MM.1S (cell line): ENCODE data around the gene PDE6D.

ENCODE experiments used
- EZH2phosphoT487 ChIP-seq: fragments of 300-600 bp; sonication (generic); IDR thresholded peaks from 2 replicates; pipeline ENCODE4 v1.6.1; 2018; ENCODE audit warnings: antibody characterized with exemption, low read length
- TF ChIP-seq, protein P1 (sequence below): fragments of 300-600 bp; sonication (generic); IDR thresholded peaks from 2 replicates; pipeline ENCODE4 v1.5.1; 2016; ENCODE audit warnings: antibody characterized with exemption, low read length, mixed read lengths

DNA sequence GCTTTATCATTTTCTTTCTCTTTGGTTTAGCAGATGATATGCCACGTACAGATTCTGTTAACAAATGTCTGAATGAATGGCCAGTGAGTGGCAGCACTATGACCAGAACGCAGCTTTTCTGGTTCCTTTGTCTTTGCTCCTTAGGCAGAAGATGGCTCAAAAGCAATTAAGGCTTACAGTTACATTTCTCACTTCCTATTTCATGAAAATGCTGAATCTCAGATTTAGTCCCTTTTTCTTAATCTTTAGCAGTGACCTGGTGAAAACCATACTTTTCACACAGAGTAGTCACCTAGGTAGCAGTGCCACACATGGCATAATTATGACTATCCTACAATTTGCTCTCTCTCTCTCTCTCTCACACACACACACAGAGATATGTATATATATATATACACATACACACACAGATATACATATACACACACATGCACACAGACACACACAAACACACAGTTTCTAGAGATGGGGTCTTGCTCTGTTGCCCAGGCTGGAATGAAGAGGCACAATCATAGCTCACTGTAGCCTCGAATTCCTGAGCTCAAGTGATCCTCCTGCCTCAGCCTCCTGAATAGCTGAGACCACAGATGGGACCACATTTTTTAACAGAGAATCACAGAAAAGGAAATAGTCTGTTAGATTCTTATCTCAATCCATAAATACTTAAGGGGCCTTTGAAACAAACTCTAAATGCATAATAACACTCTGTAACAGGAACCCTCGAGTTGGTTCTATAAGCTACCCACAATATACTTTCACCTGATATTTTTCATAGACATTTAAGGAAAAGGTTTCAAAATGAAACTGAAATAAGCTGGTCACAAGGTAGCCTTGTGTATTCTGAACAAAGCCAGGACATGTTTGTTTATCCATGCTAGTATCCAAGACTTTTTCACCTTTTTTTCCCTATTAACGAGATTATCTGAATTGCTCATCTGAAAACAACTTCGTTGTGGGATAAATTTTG lies 11.6 kb downstream of the PDE6D start:
- TF ChIP-seq, protein P1, sequence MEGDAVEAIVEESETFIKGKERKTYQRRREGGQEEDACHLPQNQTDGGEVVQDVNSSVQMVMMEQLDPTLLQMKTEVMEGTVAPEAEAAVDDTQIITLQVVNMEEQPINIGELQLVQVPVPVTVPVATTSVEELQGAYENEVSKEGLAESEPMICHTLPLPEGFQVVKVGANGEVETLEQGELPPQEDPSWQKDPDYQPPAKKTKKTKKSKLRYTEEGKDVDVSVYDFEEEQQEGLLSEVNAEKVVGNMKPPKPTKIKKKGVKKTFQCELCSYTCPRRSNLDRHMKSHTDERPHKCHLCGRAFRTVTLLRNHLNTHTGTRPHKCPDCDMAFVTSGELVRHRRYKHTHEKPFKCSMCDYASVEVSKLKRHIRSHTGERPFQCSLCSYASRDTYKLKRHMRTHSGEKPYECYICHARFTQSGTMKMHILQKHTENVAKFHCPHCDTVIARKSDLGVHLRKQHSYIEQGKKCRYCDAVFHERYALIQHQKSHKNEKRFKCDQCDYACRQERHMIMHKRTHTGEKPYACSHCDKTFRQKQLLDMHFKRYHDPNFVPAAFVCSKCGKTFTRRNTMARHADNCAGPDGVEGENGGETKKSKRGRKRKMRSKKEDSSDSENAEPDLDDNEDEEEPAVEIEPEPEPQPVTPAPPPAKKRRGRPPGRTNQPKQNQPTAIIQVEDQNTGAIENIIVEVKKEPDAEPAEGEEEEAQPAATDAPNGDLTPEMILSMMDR = peak; percentile 13; the same call in 1 of the 2 replicates
- no peak for TF ChIP-seq EZH2phosphoT487
